NCI-H2107 (cell line): ENCODE data around the gene SPON2.

ENCODE experiments used
- DNase-seq: peaks from one replicate; lab custom pipeline; 2025; lab: John Stamatoyannopoulos, UW

SPON2 gene

GRCh38 chr4:1172228-1172851 lies at the start of gene SPON2:
Gene SPON2, minus strand, starts transcription at chr4:1172583.
- no peak for DNase-seq

GRCh38 chr4:1221155-1221870 lies 48.9 kb upstream of the SPON2 start:
- DNase-seq = no peak

- no peak for DNase-seq
Measured at GRCh38 chr4:1220566-1220965, 48.2 kb upstream of the SPON2 start.

GRCh38 chr4:1219566-1219950 lies 47.2 kb upstream of the SPON2 start:
- no peak for DNase-seq

GRCh38 chr4:1218634-1219565 lies 46.5 kb upstream of the SPON2 start:
- DNase-seq = no peak

GRCh38 chr4:1217366-1217765 lies 45.0 kb upstream of the SPON2 start:
- DNase-seq = no peak

- no peak for DNase-seq
Measured at GRCh38 chr4:1216869-1217294, 44.5 kb upstream of the SPON2 start.

- no peak for DNase-seq
Measured at GRCh38 chr4:1216076-1216614, 43.8 kb upstream of the SPON2 start.

GRCh38 chr4:1215141-1216075 lies 43.0 kb upstream of the SPON2 start:
- no peak for DNase-seq

GRCh38 chr4:1214101-1215095 lies 42.0 kb upstream of the SPON2 start:
- no peak for DNase-seq

- no peak for DNase-seq
Measured at GRCh38 chr4:1213336-1213995, 41.1 kb upstream of the SPON2 start.

- DNase-seq = no peak
Measured at GRCh38 chr4:1212546-1213335, 40.4 kb upstream of the SPON2 start.

GRCh38 chr4:1211891-1212545 lies 39.6 kb upstream of the SPON2 start:
- no peak for DNase-seq

- DNase-seq = no peak
Measured at GRCh38 chr4:1211371-1211770, 39.0 kb upstream of the SPON2 start.

GRCh38 chr4:1210971-1211370 lies 38.6 kb upstream of the SPON2 start:
- DNase-seq = no peak

- DNase-seq = no peak
Measured at GRCh38 chr4:1210241-1210841, 38.0 kb upstream of the SPON2 start.

GRCh38 chr4:1209821-1210220 lies 37.4 kb upstream of the SPON2 start:
- no peak for DNase-seq
